Dermis microvascular lymphatic vessel endothelial cell (primary cell): Measurements from ENCODE around the gene ABCA5. TPM values are rescaled to one million over a fixed set of nuclear protein-coding genes. Genes with fewer than 3 reads are reported as not detected.
A peak's percentile ranks its signal among the peaks of the same experiment; 100 is the strongest.

ENCODE experiments used
- DNase-seq, 2 donors: peaks; one replicate each; pipeline versions ENCODE4 v3.0.0 to v3.0.0-alpha.2; 2010; ENCODE audit warnings: low read depth in 2 of 2
- total RNA-seq: library from RNA; depleted of rRNA; stranded (reverse); fragments of >200 nt; gene quantifications from 2 replicates; pipeline ENCODE4 v1.2.1, GENCODE V29; 2014

ABCA5 gene
- total RNA-seq, 1 donor from 2014 or later: 12.1 TPM

- DNase-seq: no peak
Observed at GRCh38 chr17:69268543-69269014, 58.4 kb downstream of the ABCA5 start.

DNA sequence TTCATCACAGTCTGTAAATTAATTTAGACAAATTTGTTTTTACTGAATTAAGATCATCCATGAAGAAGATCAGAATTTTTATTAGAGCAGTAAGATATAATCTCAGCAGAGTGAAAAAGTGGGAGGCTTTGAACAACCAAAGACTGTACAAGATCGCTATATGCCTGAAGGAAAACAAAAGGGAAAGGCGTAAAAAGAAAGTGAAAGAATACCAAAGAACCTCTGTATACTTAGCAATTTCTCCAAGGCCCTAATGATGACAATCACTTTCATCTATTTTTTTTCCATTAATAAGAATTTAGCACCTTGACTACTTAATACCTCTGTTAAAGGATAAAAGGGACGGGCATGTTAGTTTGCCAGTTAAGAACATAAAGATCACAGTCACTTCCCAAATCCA, 59.7 kb downstream of the ABCA5 start:
- DNase-seq: no peak

- no peak for DNase-seq
Observed at GRCh38 chr17:69265873-69266272, 61.1 kb downstream of the ABCA5 start.

DNA sequence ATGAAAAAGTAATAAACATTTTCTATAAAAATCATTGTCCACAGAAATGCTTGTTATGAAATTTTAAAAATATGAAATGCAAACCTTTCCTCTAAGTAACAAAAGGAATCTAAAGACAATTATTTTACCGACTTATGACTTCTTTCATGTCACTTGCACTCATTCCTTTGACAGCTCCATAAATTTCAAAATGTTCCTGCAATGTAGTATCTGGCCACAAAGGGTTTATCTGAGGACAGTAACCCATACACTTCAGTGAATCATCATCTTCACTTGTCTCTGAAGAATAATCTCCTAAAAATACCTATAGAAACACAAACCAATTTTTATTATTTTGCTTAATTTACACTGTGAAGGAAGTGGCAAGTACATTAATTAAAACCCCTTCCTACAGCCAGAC, 72.7 kb downstream of the ABCA5 start:
- no peak for DNase-seq

GRCh38 chr17:69250641-69251040, 76.3 kb downstream of the ABCA5 start:
- no peak for DNase-seq

DNA sequence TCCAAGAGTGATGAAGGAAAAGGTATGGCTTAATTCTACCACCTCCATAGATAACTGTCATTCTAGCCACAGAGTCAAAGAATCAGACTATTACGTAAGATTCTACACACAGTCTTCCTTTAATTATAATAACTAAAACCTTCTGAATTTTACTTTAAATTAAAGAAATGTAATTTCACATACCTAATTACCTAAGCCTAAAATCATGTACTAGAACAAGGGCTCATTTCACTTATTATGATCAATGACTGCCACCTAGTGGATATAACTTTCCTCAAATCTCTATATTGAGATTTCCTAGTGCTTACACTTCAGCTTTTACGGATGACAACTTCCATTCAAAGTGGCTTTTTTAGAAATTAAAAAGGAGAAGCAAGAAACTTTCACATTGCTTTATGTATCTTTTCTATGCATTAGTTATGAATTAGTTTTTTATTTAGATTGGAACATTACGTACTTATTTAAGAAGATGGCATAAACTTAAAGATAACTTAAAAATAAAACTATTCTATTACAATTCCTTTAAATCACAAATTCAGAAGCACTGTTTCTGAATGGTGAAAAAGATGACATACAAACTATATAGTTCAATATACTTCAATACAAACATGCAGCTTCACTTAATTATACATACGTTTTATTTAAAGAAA, 80.1 kb downstream of the ABCA5 start:
- DNase-seq: peak; percentile 44 to 60

DNA sequence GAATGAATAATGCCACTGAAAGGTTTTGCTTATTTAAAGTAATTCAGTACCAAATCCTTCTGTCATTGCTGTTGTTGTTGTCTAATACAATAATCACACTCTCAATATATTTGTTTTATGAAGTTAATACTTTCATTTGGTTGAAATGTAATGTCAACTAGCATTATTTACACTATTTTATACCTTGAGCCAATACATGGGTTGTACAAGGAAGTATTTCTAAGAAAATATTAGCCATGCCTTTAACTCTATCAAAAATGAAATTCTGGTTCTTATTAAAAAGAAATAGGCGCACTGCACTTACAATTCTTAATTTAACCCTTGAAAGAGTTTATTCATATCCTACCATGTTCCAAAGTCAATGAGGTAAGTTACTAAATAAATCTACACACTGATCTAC, 80.7 kb downstream of the ABCA5 start:
- DNase-seq: no peak

- DNase-seq: no peak
Observed at GRCh38 chr17:69245617-69246016, 81.3 kb downstream of the ABCA5 start.

DNA sequence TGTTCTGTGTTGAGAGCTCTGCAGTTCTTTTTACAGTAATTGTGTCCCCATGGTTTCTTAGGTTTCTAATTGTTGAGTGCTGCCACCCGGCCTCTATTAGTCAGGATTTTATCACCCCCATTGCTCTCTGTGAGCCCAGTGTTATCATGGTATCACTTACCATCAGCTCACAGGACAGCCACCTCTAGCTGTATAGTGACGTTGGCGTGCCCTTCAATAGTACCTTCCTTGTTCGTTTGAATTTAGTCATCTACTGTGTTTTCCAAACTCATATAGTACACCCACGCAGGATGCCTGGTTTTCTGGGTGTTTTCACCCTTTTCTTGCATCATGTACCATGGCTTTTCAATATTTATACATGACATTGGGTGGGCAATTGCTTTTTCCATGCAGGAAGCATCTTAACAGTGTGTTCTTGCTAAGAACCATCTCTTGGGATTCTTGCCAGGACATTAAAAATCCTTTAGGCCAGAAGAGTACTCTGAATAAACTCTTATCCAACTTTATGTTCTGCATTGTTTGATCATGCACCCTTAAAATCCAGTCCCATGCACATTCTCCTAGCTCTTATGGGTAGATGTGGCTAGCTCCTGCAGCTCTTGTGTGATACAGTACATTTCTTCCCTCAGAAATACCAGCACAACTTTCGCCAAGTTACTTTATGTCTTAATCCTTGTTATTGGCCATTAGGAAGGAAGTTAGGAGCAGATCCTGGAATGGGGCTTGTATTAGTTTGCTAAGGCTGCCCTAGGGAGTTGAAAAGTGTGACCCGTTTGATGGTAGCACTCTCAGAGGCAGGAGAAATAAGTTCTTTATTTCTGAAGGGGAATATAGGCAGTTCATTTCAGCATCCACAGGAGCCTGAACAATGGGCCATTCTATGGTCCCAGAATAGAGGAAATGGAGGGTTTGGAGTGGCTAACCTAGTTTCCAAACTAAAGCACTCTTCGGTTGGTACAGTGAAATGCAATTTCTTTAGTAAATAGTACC, 87.0 kb downstream of the ABCA5 start:
- no peak for DNase-seq

DNA sequence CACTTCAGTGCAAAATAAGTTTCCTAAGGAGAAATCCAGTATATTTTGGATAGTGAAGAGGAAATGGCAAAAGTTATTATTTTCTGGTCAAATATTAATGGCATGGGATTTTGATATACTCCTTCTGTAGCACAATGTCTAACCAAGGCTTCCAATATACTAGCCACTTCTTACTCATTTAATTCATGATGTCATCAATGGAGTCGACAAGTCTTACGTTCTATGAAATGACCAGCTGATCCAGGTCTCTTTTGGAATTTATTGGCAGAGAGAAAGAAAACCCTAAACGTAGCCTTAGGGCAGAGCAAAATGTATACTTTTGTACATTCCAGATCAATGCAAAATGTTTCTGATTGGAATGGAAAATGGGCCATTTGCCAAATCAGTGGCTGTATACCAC, 90.0 kb downstream of the ABCA5 start:
- no peak for DNase-seq

GRCh38 chr17:69236464-69236863, 90.5 kb downstream of the ABCA5 start:
- no peak for DNase-seq

DNA sequence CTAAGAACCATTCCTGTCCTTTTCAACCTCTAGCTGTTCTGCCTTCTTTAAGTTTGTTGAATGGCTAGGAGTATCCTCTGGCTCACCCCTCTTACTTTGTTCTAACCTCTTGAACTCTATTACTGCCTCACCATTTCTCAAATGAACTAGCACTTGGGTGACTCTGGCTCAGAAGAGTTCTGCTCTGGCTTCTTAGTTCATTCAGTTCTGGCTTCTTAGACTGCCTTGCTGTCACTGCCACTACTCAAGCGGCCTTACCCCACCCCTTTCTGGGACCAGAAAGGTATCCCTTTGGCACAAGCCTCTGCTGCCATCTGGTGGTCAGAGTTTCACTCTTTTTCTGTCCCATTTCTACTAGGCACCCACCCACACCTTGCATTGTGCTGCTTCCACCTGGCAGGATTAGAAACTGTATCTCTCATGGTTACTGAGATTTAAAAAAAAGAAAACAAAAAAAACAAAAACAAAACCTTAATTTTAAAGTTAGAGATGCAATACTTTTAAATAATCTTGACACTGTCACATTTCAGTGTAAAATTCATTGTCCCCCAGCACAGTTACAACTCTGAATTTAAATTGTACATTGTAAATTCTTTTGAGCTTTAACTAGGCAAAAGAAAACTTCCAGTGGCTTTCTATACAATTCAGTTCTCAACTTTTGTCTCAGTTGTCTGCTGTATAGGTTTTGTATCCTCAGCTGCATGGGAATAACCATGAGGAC, 91.4 kb downstream of the ABCA5 start:
- DNase-seq: peak; percentile 45 to 87

DNA sequence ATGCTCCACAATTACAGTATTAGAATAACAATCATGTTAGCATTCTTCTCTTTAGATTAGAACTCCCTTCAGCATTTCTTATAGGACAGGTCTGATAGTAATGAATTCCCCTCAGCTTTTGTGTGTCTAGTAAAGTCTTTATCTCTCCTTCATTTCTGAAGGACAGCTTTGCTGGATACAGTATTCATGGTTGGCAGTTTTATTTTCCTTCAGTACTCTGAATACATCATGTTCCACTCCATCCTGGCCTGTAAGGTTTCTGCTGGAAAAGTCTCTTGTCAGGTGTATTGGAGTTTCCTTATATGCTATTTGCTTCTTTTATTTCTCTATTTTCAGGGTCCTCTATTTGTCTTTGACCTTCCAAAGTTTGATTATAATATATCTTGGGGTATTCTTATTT, 94.3 kb downstream of the ABCA5 start:
- DNase-seq: no peak

DNA sequence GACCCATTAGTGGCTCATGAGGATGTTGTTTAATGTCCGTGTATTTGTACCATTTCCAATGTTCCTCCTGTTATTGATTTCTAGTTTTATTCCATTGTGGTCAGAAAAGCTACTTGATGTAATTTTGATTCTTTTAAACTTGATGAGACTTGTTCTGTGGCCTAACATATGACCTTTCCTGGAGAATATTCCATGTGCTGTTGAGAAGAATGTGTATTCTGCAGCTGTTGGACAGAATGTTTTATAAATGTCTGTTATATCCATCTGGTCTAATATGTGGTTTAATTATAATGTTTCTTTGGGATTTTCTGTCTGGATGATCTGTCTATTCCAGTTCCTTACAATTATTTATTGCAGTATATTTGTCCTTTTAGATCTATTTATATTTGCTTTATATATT, 95.4 kb downstream of the ABCA5 start:
- no peak for DNase-seq

- no peak for DNase-seq
Observed at GRCh38 chr17:69230939-69231338, 96.0 kb downstream of the ABCA5 start.

DNA sequence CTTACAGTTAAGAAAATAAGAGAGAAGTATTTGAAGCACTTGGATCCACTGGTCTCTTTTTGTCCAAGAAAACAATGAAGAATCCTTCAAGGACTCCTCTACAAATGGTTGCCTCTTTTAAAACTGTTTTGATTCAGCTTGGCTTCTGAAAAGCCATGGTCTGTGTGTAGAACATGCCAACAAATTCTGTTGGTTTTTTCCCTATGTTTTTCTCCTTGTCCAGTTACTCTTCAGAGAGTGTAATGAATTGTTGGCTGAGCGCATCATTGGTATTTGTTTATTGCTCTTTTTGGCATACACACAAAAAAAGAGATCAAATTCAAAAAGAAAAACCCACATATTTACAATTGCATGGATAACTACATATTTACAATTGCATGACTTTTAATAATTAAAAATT, 98.4 kb downstream of the ABCA5 start, which contains the start of gene ABCA10:
Gene ABCA10 (minus strand): TSS at position 249 of the 400 bp plus-strand sequence. CDS start 3,466 bp downstream, outside the sequence.
- DNase-seq: no peak

- no peak for DNase-seq
Observed at GRCh38 chr17:69228018-69228417, 98.9 kb downstream of the ABCA5 start.

- no peak for DNase-seq
Observed at GRCh38 chr17:69227541-69227940, 99.4 kb downstream of the ABCA5 start.

GRCh38 chr17:69223809-69224208, 103.1 kb downstream of the ABCA5 start:
- DNase-seq: peak in 1 of 2 donors; percentile 19

DNA sequence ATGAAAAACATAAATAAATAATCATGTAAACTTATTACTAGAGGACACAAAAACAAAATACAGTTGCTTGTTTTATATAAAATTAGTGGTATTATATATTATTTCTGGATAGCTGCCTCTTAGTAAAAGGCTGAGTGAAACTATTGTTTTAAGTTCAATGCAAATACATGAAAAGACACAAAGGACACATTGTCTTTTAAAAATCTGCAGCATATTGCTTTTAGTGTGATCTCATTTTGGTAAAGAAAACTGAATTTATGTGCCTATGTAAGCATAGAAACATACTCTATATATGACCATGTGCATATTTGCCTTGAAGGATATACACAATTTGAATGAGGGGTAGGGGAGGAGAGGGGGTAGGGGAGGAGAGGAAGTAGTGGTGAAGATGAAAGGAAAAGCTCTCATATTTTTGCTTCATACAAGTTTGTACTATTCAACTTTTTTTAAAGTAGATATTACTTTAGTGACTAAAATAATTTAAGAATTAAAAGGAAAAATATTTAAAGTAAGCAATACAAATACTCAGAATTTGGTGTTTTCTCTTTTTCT, 104.2 kb downstream of the ABCA5 start:
- no peak for DNase-seq

DNA sequence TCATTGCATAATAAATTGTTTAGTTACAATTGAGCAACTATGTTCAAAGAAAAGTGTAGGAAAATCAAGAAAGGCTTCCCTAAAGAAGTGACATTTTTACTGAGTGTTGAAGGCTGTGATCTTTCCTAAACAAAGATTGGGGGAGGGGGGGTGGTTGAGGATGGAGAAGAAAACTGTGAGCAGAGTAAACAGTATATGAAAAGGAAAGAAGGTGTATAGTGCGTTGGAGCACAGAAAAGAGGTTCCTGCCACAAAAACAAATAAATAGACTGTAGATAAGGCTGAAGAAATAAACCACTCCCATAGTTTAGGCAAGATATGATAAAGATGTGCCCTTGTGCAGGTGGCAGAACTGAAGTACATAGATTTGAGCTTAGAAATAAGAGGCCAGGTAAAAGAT, 106.8 kb downstream of the ABCA5 start:
- DNase-seq: no peak

- no peak for DNase-seq
Observed at GRCh38 chr17:69218986-69219385, 107.9 kb downstream of the ABCA5 start.
